ENCODE data around the gene ELOVL4.
A peak's percentile ranks its signal among the peaks of the same experiment; 100 is the strongest.

The ELOVL4 gene

GRCh38 chr6:79947191-79948186 is at the start of gene ELOVL4:
Gene ELOVL4, minus strand, starts transcription at chr6:79947553. Its CDS starts 274 bp downstream, at chr6:79947279.
- DNase-seq, result peak; percentile 37

- no peak for DNase-seq
Measured at GRCh38 chr6:79993911-79994309, 46.6 kb upstream of the ELOVL4 start.

- no peak for DNase-seq
Measured at GRCh38 chr6:79993012-79993910, 45.9 kb upstream of the ELOVL4 start.

- DNase-seq, result no peak
Measured at GRCh38 chr6:79989641-79990040, 42.3 kb upstream of the ELOVL4 start.

GRCh38 chr6:79985128-79985527 is 37.8 kb upstream of the ELOVL4 start:
- DNase-seq, result no peak

- DNase-seq, result no peak
Measured at GRCh38 chr6:79984261-79984660, 36.9 kb upstream of the ELOVL4 start.

- no peak for DNase-seq
Measured at GRCh38 chr6:79981652-79982051, 34.3 kb upstream of the ELOVL4 start.

- no peak for DNase-seq
Measured at GRCh38 chr6:79971193-79971592, 23.8 kb upstream of the ELOVL4 start.

- DNase-seq, result no peak
Measured at GRCh38 chr6:79969784-79970183, 22.4 kb upstream of the ELOVL4 start.

GRCh38 chr6:79967178-79967577 is 19.8 kb upstream of the ELOVL4 start:
- no peak for DNase-seq

GRCh38 chr6:79964607-79965081 is 17.3 kb upstream of the ELOVL4 start:
- no peak for DNase-seq

- DNase-seq, result no peak
Measured at GRCh38 chr6:79954849-79955248, 7.5 kb upstream of the ELOVL4 start.

- peak; percentile 30 for DNase-seq
Measured at GRCh38 chr6:79949233-79949632, 1.9 kb upstream of the ELOVL4 start.

- DNase-seq, result no peak
Measured at GRCh38 chr6:79946272-79947190, 822 bp downstream of the ELOVL4 start.

GRCh38 chr6:79943133-79943532 is 4.2 kb downstream of the ELOVL4 start:
- no peak for DNase-seq

- no peak for DNase-seq
Measured at GRCh38 chr6:79941489-79942151, 5.7 kb downstream of the ELOVL4 start.

- DNase-seq, result no peak
Measured at GRCh38 chr6:79928478-79928998, 18.8 kb downstream of the ELOVL4 start.

GRCh38 chr6:79927758-79928157 is 19.6 kb downstream of the ELOVL4 start:
- no peak for DNase-seq

- no peak for DNase-seq
Measured at GRCh38 chr6:79923270-79923669, 24.1 kb downstream of the ELOVL4 start.

GRCh38 chr6:79922018-79922417 is 25.3 kb downstream of the ELOVL4 start:
- DNase-seq, result no peak

- DNase-seq, result no peak
Measured at GRCh38 chr6:79913369-79913768, 34.0 kb downstream of the ELOVL4 start.
